Measurements from ENCODE around the gene CORO2B.

The CORO2B gene

DNA sequence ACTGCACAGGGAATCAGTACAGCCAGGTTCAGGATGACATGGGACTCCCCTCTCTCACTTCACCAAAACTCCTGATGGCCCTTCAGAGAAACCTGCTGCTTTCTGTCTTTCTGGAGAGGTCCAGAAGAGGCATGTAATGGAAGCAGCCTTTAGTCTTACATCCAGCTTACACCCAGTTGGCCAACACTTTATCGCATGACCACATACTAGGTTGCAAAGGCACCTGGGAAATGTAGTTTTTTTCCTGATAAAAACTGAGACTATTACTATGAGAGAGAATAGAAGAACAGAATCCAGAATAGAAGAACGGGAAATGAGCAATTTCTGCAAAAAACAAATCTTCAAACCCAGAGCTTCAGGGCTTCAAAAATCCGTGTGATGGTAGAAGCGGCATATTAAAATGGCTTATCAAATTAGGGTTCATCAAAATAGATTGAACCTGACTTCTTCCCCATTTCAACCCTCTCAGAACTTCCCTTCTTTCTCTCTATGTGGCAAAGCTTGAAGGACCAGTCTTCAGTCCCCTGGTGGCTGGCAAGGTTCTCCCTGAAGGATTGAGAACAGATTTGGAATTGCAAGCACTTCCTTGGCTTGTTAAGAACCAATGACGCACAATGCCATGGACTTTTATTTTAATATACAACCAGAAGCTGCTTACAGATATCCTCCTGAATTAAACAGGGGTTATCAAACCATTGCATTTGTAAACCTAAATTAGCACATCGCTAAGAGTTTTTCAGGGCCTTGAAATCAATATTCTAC, 34.4 kb downstream of the CORO2B start:
- ATAC-seq: peak; percentile 50; the same call in 1 of the 3 replicates
- TF ChIP-seq, protein P1, sequence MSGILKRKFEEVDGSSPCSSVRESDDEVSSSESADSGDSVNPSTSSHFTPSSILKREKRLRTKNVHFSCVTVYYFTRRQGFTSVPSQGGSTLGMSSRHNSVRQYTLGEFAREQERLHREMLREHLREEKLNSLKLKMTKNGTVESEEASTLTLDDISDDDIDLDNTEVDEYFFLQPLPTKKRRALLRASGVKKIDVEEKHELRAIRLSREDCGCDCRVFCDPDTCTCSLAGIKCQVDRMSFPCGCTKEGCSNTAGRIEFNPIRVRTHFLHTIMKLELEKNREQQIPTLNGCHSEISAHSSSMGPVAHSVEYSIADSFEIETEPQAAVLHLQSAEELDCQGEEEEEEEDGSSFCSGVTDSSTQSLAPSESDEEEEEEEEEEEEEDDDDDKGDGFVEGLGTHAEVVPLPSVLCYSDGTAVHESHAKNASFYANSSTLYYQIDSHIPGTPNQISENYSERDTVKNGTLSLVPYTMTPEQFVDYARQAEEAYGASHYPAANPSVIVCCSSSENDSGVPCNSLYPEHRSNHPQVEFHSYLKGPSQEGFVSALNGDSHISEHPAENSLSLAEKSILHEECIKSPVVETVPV (CRISPR knock-in tag; IDR thresholded peaks at IDR 0.05): no peak
- TF ChIP-seq TSHZ2 (CRISPR knock-in tag; IDR thresholded peaks at IDR 0.05): no peak
- TF ChIP-seq, protein P2, sequence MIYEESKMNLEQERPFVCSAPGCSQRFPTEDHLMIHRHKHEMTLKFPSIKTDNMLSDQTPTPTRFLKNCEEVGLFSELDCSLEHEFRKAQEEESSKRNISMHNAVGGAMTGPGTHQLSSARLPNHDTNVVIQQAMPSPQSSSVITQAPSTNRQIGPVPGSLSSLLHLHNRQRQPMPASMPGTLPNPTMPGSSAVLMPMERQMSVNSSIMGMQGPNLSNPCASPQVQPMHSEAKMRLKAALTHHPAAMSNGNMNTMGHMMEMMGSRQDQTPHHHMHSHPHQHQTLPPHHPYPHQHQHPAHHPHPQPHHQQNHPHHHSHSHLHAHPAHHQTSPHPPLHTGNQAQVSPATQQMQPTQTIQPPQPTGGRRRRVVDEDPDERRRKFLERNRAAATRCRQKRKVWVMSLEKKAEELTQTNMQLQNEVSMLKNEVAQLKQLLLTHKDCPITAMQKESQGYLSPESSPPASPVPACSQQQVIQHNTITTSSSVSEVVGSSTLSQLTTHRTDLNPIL (CRISPR knock-in tag; IDR thresholded peaks at IDR 0.05; ENCODE audit: low read depth): no peak
- TF ChIP-seq ZNF565 (CRISPR knock-in tag; conservative IDR thresholded peaks at IDR 0.05; ENCODE audit: low read depth): no peak

DNA sequence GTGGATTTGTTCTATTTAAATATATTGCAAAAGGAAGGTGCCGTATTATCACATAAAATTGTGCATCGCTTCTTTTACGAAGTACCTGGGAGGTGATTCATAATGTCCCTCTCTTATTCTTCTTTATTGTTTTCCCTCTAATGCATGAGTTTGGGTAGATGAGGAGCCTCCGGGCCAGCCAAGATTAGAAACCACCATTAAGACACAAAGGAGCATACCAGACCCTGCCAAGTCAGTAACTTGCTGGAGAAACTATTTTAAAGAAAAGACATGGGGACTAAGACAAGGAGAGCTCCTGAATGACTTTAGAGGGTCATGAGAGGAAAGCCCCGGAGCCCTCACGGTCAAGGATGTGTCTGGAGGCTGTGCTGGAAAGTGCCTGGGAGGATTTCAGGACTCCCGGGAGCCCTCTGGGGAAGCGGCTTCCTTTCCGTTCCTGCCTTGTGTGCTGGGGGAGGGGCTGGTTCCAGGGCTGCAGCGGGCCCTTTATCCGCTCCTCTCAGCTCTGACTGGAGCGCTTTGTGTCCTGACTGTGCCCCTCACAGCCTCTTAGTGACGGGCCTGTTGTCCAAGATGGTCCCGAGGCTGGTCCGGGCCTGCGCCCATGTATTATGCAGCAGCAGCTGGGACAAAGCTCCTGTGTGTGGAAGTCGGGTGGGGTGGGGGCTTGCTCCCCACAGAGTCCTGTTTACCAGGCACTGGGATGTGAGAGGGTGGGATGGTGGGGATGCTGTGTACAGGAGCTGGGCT, 35.7 kb downstream of the CORO2B start:
- ATAC-seq: no peak
- TF ChIP-seq ISL1 (CRISPR knock-in tag; IDR thresholded peaks at IDR 0.05): no peak
- TF ChIP-seq ESRRG (CRISPR knock-in tag; IDR thresholded peaks at IDR 0.05): no peak
- no peak for TF ChIP-seq ZFP3 (CRISPR knock-in tag; IDR thresholded peaks at IDR 0.05)
- no peak for TF ChIP-seq SNAI2 (CRISPR knock-in tag; IDR thresholded peaks at IDR 0.05)
- TF ChIP-seq ZNF8 (CRISPR knock-in tag; IDR thresholded peaks at IDR 0.05): no peak
- TF ChIP-seq, protein P3, sequence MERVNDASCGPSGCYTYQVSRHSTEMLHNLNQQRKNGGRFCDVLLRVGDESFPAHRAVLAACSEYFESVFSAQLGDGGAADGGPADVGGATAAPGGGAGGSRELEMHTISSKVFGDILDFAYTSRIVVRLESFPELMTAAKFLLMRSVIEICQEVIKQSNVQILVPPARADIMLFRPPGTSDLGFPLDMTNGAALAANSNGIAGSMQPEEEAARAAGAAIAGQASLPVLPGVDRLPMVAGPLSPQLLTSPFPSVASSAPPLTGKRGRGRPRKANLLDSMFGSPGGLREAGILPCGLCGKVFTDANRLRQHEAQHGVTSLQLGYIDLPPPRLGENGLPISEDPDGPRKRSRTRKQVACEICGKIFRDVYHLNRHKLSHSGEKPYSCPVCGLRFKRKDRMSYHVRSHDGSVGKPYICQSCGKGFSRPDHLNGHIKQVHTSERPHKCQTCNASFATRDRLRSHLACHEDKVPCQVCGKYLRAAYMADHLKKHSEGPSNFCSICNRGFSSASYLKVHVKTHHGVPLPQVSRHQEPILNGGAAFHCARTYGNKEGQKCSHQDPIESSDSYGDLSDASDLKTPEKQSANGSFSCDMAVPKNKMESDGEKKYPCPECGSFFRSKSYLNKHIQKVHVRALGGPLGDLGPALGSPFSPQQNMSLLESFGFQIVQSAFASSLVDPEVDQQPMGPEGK (CRISPR knock-in tag; IDR thresholded peaks at IDR 0.05; ENCODE audit: borderline replicate concordance): no peak
- TF ChIP-seq, protein P2 (CRISPR knock-in tag; IDR thresholded peaks at IDR 0.05; ENCODE audit: low read depth): no peak
- TF ChIP-seq ARNTL (CRISPR knock-in tag; IDR thresholded peaks at IDR 0.05; ENCODE audit: borderline replicate concordance, low read depth): no peak
- TF ChIP-seq TOX (CRISPR knock-in tag; IDR thresholded peaks at IDR 0.05; ENCODE audit: borderline replicate concordance): no peak
- no peak for TF ChIP-seq ZNF565 (CRISPR knock-in tag; conservative IDR thresholded peaks at IDR 0.05; ENCODE audit: low read depth)
- TF ChIP-seq, protein P4, sequence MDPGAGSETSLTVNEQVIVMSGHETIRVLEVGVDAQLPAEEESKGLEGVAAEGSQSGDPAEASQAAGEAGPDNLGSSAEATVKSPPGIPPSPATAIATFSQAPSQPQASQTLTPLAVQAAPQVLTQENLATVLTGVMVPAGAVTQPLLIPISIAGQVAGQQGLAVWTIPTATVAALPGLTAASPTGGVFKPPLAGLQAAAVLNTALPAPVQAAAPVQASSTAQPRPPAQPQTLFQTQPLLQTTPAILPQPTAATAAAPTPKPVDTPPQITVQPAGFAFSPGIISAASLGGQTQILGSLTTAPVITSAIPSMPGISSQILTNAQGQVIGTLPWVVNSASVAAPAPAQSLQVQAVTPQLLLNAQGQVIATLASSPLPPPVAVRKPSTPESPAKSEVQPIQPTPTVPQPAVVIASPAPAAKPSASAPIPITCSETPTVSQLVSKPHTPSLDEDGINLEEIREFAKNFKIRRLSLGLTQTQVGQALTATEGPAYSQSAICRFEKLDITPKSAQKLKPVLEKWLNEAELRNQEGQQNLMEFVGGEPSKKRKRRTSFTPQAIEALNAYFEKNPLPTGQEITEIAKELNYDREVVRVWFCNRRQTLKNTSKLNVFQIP (CRISPR knock-in tag; IDR thresholded peaks at IDR 0.05; ENCODE audit: borderline replicate concordance, low read depth): no peak
- TF ChIP-seq TCF4 (CRISPR knock-in tag; IDR thresholded peaks at IDR 0.05; ENCODE audit: borderline replicate concordance): no peak
- TF ChIP-seq TSHZ2 (CRISPR knock-in tag; IDR thresholded peaks at IDR 0.05): no peak

All from SK-N-SH treated with all-trans-retinoic acid at 6 μM for 48 hours (cell line).